Suppressor macrophage treated with lipopolysaccharide for 4 hours (primary cell): Measurements from ENCODE around the gene TMEM33.
A peak's percentile ranks its signal among the peaks of the same experiment; 100 is the strongest.

Experiments
- DNase-seq: peaks from one replicate; pipeline ENCODE4 v3.0.0-alpha.2; 2020

Gene TMEM33

GRCh38 chr4:41940834-41941233 lies 5.6 kb downstream of the TMEM33 start:
- no peak for DNase-seq

GRCh38 chr4:41943506-41943905 lies 8.3 kb downstream of the TMEM33 start:
- DNase-seq, result no peak

GRCh38 chr4:41944089-41944488 lies 8.9 kb downstream of the TMEM33 start:
- no peak for DNase-seq

- no peak for DNase-seq
Measured at GRCh38 chr4:41949531-41949930, 14.3 kb downstream of the TMEM33 start.

- DNase-seq, result peak; percentile 11
Measured at GRCh38 chr4:41957634-41958033, 22.4 kb downstream of the TMEM33 start.

GRCh38 chr4:41963105-41963504 lies 27.9 kb downstream of the TMEM33 start:
- DNase-seq, result peak; percentile 34

- no peak for DNase-seq
Measured at GRCh38 chr4:41964401-41964800, 29.2 kb downstream of the TMEM33 start.

GRCh38 chr4:41967392-41967791 lies 32.2 kb downstream of the TMEM33 start:
- DNase-seq, result no peak

- DNase-seq, result peak; percentile 40
Measured at GRCh38 chr4:41969671-41970070, 34.4 kb downstream of the TMEM33 start.

- DNase-seq, result no peak
Measured at GRCh38 chr4:41975341-41975740, 40.1 kb downstream of the TMEM33 start.

- no peak for DNase-seq
Measured at GRCh38 chr4:41976775-41977516, 41.7 kb downstream of the TMEM33 start.

GRCh38 chr4:41977709-41978108 lies 42.5 kb downstream of the TMEM33 start:
- DNase-seq, result peak; percentile 41

- no peak for DNase-seq
Measured at GRCh38 chr4:41981456-41981855, 46.2 kb downstream of the TMEM33 start, which contains the start of gene DCAF4L1. Gene DCAF4L1 (plus strand): TSS chr4:41981756. CDS start chr4:41981793, 37 bp downstream.

- no peak for DNase-seq
Measured at GRCh38 chr4:41982716-41983115, 47.5 kb downstream of the TMEM33 start.

GRCh38 chr4:41985151-41985550 lies 49.9 kb downstream of the TMEM33 start:
- DNase-seq, result no peak

GRCh38 chr4:41989994-41990364 lies 54.8 kb downstream of the TMEM33 start:
- DNase-seq, result no peak

- DNase-seq, result peak; percentile 96
Measured at GRCh38 chr4:41990365-41991111, 55.3 kb downstream of the TMEM33 start, which contains the start of gene SLC30A9. Gene SLC30A9 (plus strand): TSS chr4:41990530. CDS start chr4:41990652, 122 bp downstream.

GRCh38 chr4:41991916-41992767 lies 56.9 kb downstream of the TMEM33 start:
- no peak for DNase-seq

- no peak for DNase-seq
Measured at GRCh38 chr4:41992967-41993857, 58.0 kb downstream of the TMEM33 start.

GRCh38 chr4:41994461-41994985 lies 59.3 kb downstream of the TMEM33 start:
- no peak for DNase-seq

GRCh38 chr4:41998019-41998418 lies 62.8 kb downstream of the TMEM33 start:
- no peak for DNase-seq

GRCh38 chr4:41999321-41999720 lies 64.1 kb downstream of the TMEM33 start:
- DNase-seq, result no peak
